Thyroid gland (tissue), 4 donors: Measurements from ENCODE around the gene WSCD2.

Experiments
- POLR2A ChIP-seq, 2 donors: fragments of 450-650 bp; IDR thresholded peaks; one replicate each; pipeline ENCODE4 v1.6.1; 2017; ENCODE audit warnings: antibody characterized with exemption in 2 of 2, mild to moderate bottlenecking in 2 of 2, moderate library complexity in 1 of 2
- TF ChIP-seq, protein P1 (sequence below), 6 experiments: fragments of 200-600 bp in 3 of 6; fragments of 450-650 bp in 3 of 6; sonication (generic) in 3 of 6; IDR thresholded peaks; one replicate each; pipeline ENCODE4 v1.5.1; 2016 to 2019; ENCODE audit warnings: antibody characterized with exemption in 6 of 6, mild to moderate bottlenecking in 2 of 6, inconsistent platforms in 1 of 6, moderate library complexity in 1 of 6

DNA sequence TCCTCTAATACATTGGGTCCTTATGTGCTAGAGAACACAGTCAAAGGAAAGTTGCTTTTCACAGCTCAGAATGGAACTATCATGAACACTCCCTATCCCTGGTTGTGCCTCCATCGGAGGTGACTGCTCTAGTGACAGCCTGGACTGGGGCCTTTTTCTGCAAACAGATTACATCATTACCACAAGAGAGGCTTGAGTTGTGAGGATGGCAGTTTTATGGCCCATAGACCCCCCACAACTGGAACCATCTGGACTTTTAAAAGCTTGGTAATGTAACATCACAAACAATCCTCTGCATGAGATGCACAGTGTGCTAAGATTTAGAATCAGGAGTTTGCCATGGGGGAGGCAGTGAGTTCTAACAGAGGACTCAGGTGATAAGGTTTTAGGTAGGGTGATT, 46.6 kb upstream of the WSCD2 start:
- TF ChIP-seq, protein P1, sequence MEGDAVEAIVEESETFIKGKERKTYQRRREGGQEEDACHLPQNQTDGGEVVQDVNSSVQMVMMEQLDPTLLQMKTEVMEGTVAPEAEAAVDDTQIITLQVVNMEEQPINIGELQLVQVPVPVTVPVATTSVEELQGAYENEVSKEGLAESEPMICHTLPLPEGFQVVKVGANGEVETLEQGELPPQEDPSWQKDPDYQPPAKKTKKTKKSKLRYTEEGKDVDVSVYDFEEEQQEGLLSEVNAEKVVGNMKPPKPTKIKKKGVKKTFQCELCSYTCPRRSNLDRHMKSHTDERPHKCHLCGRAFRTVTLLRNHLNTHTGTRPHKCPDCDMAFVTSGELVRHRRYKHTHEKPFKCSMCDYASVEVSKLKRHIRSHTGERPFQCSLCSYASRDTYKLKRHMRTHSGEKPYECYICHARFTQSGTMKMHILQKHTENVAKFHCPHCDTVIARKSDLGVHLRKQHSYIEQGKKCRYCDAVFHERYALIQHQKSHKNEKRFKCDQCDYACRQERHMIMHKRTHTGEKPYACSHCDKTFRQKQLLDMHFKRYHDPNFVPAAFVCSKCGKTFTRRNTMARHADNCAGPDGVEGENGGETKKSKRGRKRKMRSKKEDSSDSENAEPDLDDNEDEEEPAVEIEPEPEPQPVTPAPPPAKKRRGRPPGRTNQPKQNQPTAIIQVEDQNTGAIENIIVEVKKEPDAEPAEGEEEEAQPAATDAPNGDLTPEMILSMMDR (IDR thresholded peaks at IDR 0.05), result no peak
- TF ChIP-seq POLR2A (IDR thresholded peaks at IDR 0.05), result no peak
